NCI-H82 (cell line): ENCODE results near the gene MRPL41.
A peak's percentile ranks its signal among the peaks of the same experiment; 100 is the strongest.
"Not testable (repeated sequence)": the region's sequence is repeated elsewhere in the genome, so short reads cannot be mapped to it uniquely, and the experiment has no call there.

Experiments used
- DNase-seq: peaks from one replicate; lab custom pipeline; 2025; lab: John Stamatoyannopoulos, UW

MRPL41 gene

GRCh38 chr9:137522746-137523455 lies 28.8 kb upstream of the MRPL41 start:
- DNase-seq = no peak

GRCh38 chr9:137524161-137524980 lies 27.3 kb upstream of the MRPL41 start:
- DNase-seq = no peak

GRCh38 chr9:137524981-137525317 lies 26.7 kb upstream of the MRPL41 start:
- no peak for DNase-seq

GRCh38 chr9:137530331-137530730 lies 21.3 kb upstream of the MRPL41 start:
- DNase-seq = no peak

GRCh38 chr9:137531099-137531765 lies 20.4 kb upstream of the MRPL41 start:
- DNase-seq = no peak

GRCh38 chr9:137532891-137533468 lies 18.7 kb upstream of the MRPL41 start:
- DNase-seq = not testable (repeated sequence)

GRCh38 chr9:137534256-137535119 lies 17.2 kb upstream of the MRPL41 start:
- DNase-seq = peak; percentile 74

- no peak for DNase-seq
These were observed 16.6 kb upstream of the MRPL41 start for GRCh38 chr9:137535120-137535428.

GRCh38 chr9:137536594-137537131 lies 15.0 kb upstream of the MRPL41 start:
- not testable (repeated sequence) for DNase-seq

- no peak for DNase-seq
These were observed 13.6 kb upstream of the MRPL41 start for GRCh38 chr9:137538058-137538457.

- DNase-seq = no peak
These were observed 11.1 kb upstream of the MRPL41 start for GRCh38 chr9:137540536-137540935.

- DNase-seq = no peak
These were observed 9.2 kb upstream of the MRPL41 start for GRCh38 chr9:137542486-137542885.

GRCh38 chr9:137543237-137543963 lies 8.3 kb upstream of the MRPL41 start:
- DNase-seq = no peak

GRCh38 chr9:137544176-137544760 lies 7.4 kb upstream of the MRPL41 start:
- no peak for DNase-seq

GRCh38 chr9:137545123-137545522 lies 6.6 kb upstream of the MRPL41 start:
- no peak for DNase-seq

- no peak for DNase-seq
These were observed 3.8 kb upstream of the MRPL41 start for GRCh38 chr9:137547687-137548543.

GRCh38 chr9:137550231-137550621 lies 1.5 kb upstream of the MRPL41 start, which contains the start of gene PNPLA7:
Gene PNPLA7 (minus strand): TSS chr9:137550402. CDS start chr9:137550197, 205 bp downstream.
- peak; percentile 88 for DNase-seq

- DNase-seq = not testable (repeated sequence)
These were observed 768 bp upstream of the MRPL41 start for GRCh38 chr9:137550958-137551263.

- peak; percentile 50 for DNase-seq
These were observed 516 bp downstream of the MRPL41 start for GRCh38 chr9:137552022-137552768.
